GM21737 (cell line): ENCODE data around the gene GRAMD1B.

ENCODE experiments used
- ATAC-seq: cut with Tn5 transposase; IDR thresholded peaks from one replicate; pipeline ENCODE4 v1.9.1; 2021; ENCODE audit warnings: mild to moderate bottlenecking, moderate library complexity; ENCODE audit not compliant: unreplicated experiment

The GRAMD1B gene

GRCh38 chr11:123472236-123472935 is 42.3 kb downstream of the GRAMD1B start:
- no peak for ATAC-seq

DNA sequence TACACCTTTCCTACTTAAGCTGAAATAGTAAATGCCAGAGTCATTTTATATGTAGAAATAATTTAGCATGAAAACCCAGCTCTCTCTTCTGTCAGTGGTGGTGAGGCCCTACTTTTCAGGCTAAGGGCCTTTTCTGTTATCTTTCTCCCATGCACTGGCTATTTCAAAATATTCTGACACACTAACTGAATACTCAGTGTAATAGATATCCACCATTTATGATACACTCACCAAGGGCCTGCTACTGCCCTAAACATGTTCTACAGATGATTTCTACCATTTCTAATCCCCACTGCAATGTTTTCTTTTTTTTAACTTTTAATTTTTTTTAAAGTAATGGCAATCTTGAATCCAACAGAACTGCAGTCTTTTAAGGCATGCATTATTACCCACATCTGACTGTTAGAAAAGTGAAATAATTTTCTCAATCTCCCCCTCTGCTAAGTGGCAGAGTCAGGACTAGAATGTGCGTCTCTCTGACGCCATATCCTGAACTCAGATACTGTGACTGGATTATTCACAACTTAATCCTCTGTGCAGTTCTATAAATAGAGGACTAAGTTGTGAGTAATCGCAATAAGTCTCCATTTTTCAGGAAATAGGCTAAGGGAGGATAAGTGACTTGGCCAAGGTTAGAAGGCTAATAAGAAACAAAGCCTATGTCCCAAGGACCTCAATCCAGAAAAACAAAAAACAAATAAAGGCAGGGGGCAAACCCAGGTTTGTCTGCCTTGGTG is 44.0 kb downstream of the GRAMD1B start:
- ATAC-seq: no peak

- no peak for ATAC-seq
These were observed 44.9 kb downstream of the GRAMD1B start for GRCh38 chr11:123474994-123475393.

- ATAC-seq: no peak
These were observed 45.4 kb downstream of the GRAMD1B start for GRCh38 chr11:123475469-123475868.

GRCh38 chr11:123477205-123477907 is 47.3 kb downstream of the GRAMD1B start:
- no peak for ATAC-seq

DNA sequence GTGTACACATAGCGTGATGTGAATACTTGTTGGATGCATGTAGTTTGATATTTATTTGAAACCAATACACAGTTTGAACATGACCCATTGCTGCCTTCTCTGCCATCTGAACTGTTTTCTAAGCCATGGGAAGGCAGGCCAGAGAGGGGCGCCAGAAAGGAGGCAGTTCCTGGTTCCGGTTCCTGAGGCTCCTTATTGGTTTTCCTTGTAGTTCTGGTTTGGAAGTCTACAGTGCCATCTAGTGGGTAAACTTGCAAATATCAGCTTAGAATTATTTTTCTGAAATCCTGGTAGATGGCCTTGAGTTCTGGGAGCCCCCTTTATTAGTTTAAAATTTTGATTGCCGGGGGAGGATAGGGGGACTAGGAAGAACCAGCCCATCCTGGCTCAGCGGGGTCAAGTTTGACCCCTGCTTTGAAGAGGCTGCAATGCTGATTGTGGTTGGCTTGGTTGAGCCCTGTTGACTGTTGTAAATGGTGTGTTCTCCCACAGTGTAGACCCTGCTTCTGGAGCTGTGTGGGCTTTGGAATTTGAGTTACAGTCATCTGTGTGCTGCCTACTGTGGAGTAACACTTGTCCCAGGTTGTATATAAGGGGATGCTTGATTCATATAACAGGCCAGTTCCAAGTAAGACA is 48.4 kb downstream of the GRAMD1B start:
- no peak for ATAC-seq

DNA sequence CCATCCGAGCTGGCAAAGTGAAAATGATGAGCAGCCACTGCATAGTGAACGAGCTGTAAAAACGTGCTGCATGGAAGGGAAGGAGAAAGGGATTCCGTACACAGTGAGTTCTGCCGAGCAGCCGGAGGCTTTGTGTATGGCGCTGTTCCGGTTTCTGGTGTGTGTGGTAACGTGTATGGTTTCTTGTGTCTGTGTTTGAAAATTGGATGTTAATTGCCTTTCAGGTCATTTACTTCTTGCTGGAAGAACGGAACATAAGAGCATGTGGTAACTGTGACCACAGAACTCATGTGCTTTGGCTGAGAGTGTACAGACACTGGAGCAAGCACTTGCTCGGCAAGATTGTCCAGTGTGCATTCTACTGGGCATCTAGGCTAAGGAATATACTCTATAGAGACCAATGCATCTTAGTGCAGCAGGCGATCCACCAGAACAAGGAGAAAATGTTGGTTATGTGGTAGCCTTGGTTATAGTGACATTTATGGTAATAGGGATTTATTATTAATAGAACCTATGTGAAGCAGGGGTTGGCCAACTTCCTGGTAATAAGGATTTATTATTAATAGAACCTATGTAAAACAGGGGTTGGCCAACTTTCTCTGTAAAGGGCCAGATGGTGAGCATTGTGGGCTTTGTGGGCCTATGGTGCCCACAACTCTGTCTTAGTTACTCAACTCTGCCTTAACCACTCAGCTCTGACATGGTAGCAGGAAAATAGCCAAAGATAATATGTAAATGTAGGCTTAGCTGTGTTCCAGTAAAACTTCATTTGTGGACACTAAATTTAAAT is 49.2 kb downstream of the GRAMD1B start:
- peak; percentile 59 for ATAC-seq

DNA sequence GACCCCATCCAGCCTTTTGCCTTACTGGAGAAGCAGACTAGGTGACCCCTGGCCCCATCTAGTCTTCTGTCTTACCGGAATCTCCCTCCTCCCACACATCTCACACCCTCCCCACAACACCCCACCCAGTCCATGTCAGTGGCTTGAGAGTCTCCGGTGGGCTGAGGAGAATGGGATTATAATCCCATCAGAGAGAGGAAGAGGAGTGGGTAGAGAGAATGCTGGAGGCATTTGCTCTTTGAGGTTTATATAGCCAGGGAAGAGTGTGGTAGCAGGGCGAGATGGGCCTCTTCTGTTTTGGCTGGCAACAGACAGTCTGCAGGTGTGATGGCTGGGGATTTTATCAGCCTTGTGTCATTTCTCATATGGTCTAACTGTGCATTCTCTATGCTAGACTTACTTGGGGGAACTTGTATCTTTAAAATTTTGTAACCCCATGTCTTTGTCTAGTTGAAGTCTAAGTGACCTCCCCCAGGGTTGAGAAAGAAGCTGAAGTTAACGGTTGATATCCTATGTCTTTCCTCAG is 50.3 kb downstream of the GRAMD1B start:
- ATAC-seq: no peak

- no peak for ATAC-seq
These were observed 50.8 kb downstream of the GRAMD1B start for GRCh38 chr11:123480882-123481281.

DNA sequence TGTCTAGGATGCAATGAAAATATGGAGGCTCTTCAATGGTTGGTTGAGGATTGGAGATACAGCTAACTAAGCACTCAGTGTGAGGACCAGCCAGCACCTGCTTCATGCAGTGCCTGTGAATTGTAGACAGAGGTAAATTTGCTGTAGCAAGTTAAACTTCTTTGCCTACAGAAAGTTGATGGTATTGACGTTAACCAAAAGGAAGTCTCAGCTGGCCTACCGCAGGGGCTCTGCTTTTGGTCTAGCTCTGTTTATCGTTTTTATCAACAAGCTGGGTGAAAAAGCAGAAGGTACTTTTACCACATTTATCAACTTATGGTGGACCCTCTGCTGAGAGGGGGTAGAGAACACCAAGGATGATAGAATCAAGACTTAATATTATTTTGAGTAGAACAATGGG is 51.6 kb downstream of the GRAMD1B start:
- no peak for ATAC-seq

GRCh38 chr11:123482218-123482617 is 52.1 kb downstream of the GRAMD1B start:
- ATAC-seq: no peak

- no peak for ATAC-seq
These were observed 53.0 kb downstream of the GRAMD1B start for GRCh38 chr11:123483058-123483457.

DNA sequence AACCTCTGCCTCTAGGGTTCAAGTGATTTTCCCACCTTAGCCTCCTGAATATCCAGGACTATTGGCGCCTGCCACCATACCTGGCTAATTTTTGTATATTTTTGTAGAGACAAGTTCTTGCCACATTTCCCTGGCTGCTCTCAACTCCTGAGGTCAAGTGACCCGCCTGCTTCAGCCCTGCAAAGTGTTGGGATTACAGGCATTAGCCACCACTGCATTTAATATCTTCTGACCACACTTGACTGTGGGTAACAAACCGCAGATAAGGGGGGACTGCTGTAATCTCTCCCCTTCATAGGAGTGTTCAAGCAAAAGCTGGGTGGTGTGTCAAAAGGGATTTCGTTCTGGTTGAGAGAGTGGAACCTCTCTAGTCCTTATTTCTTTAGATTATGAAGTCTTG is 53.4 kb downstream of the GRAMD1B start:
- no peak for ATAC-seq

GRCh38 chr11:123484448-123484847 is 54.4 kb downstream of the GRAMD1B start:
- no peak for ATAC-seq

- ATAC-seq: no peak
These were observed 57.2 kb downstream of the GRAMD1B start for GRCh38 chr11:123487157-123487744.

GRCh38 chr11:123490527-123490926 is 60.5 kb downstream of the GRAMD1B start:
- ATAC-seq: no peak

- ATAC-seq: no peak
These were observed 61.2 kb downstream of the GRAMD1B start for GRCh38 chr11:123491241-123491640.

GRCh38 chr11:123493349-123494063 is 63.4 kb downstream of the GRAMD1B start:
- ATAC-seq: no peak
